SK-N-MC (cell line): Measurements from ENCODE around the gene KCNJ9.
"Not testable (repeated sequence)": the region's sequence is repeated elsewhere in the genome, so short reads cannot be mapped to it uniquely, and the experiment has no call there.

Source experiments
- EZH2 ChIP-seq: fragments of 200-600 bp; sonication (generic); IDR thresholded peaks from one replicate; pipeline ENCODE4 v1.6.1; 2017; ENCODE audit warnings: antibody characterized with exemption
- POLR2AphosphoS5 ChIP-seq: IDR thresholded peaks from 2 replicates; pipeline ENCODE4 v1.6.1; 2012; ENCODE audit warnings: mild to moderate bottlenecking, low read depth, low read length, borderline replicate concordance

GRCh38 chr1:160111462-160111861, 30.1 kb downstream of the KCNJ9 start:
- not testable (repeated sequence) for TF ChIP-seq EZH2, POLR2AphosphoS5
